ENCODE measurements around the gene EDIL3.

GRCh38 chr5:84425365-84425881 is 40.7 kb upstream of the EDIL3 start:
- TF ChIP-seq, protein P1, sequence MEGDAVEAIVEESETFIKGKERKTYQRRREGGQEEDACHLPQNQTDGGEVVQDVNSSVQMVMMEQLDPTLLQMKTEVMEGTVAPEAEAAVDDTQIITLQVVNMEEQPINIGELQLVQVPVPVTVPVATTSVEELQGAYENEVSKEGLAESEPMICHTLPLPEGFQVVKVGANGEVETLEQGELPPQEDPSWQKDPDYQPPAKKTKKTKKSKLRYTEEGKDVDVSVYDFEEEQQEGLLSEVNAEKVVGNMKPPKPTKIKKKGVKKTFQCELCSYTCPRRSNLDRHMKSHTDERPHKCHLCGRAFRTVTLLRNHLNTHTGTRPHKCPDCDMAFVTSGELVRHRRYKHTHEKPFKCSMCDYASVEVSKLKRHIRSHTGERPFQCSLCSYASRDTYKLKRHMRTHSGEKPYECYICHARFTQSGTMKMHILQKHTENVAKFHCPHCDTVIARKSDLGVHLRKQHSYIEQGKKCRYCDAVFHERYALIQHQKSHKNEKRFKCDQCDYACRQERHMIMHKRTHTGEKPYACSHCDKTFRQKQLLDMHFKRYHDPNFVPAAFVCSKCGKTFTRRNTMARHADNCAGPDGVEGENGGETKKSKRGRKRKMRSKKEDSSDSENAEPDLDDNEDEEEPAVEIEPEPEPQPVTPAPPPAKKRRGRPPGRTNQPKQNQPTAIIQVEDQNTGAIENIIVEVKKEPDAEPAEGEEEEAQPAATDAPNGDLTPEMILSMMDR (IDR thresholded peaks at IDR 0.05): no peak
- no peak for TF ChIP-seq EP300 (IDR thresholded peaks at IDR 0.05)
- TF ChIP-seq POLR2A (IDR thresholded peaks at IDR 0.05): no peak

Measured in tibial nerve (tissue), 4 donors.